GM12864 (cell line): ENCODE measurements around the gene CC2D2B.

Experiments
- DNase-seq: peaks from one replicate; pipeline ENCODE4 v3.0.0-alpha.2; 2011; ENCODE audit warnings: low read depth
- H3K4me3 ChIP-seq: 2 replicates; pipeline ENCODE4 v1.5.1; 2011; ENCODE audit warnings: mild to moderate bottlenecking, low read depth, low read length, control low read depth
- TF ChIP-seq, protein P1 (sequence below): IDR thresholded peaks from 2 replicates; pipeline ENCODE4 v1.5.1; 2011; ENCODE audit warnings: low read depth, mild to moderate bottlenecking, moderate library complexity, low read length, control low read depth, inconsistent platforms; ENCODE audit errors: missing control alignments

The CC2D2B gene

DNA sequence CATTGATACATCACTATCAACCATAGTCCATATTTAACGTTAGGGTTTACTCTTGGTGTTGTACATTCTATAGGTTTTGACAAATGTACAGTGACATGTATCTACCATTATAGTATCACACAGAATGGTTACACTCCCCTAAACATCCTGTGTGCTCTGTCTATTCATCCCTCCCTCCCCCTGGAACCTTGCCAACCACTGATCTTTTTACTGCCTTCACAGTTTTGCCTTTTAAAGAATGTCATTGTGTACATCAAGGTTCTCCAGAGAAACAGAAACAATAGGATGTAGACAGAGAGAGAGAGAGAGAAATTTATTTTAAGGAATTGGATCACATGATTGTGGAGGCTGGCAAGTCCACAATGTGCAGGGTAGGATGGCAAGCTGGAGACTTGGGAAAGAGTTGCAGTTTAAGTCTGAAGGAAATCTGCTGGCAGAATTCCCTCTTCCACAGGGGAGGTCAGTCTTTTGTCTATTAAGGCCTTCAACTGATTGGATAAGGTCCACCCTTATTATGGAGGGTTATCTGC is 90.5 kb downstream of the CC2D2B start:
- no peak for DNase-seq
- TF ChIP-seq, protein P1, sequence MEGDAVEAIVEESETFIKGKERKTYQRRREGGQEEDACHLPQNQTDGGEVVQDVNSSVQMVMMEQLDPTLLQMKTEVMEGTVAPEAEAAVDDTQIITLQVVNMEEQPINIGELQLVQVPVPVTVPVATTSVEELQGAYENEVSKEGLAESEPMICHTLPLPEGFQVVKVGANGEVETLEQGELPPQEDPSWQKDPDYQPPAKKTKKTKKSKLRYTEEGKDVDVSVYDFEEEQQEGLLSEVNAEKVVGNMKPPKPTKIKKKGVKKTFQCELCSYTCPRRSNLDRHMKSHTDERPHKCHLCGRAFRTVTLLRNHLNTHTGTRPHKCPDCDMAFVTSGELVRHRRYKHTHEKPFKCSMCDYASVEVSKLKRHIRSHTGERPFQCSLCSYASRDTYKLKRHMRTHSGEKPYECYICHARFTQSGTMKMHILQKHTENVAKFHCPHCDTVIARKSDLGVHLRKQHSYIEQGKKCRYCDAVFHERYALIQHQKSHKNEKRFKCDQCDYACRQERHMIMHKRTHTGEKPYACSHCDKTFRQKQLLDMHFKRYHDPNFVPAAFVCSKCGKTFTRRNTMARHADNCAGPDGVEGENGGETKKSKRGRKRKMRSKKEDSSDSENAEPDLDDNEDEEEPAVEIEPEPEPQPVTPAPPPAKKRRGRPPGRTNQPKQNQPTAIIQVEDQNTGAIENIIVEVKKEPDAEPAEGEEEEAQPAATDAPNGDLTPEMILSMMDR, result no peak

DNA sequence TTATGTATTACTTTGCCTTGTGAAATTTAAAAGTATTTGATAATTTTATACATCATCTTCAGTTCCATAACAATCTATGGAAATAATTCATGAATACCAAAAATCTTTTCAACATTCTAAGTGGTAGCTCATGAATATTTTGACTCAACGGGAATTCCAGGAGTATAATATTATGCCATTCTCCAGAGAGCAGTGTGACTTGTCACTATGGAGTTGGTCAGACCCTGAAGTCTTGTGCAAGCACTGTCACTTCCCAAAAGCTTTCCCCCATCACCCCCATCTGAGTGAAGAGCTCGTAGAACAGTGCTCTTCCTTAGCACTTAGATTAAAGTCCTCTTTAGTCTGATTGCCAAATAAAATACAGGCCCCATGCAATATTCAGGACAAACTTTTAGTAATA is 106.2 kb downstream of the CC2D2B start:
- TF ChIP-seq, protein P1, result no peak
- no peak for DNase-seq
- no peak overlapping the region for H3K4me3 ChIP-seq

More for the DNA sequence above, 90.5 kb downstream of the CC2D2B start:
- no peak overlapping the region for H3K4me3 ChIP-seq

DNA sequence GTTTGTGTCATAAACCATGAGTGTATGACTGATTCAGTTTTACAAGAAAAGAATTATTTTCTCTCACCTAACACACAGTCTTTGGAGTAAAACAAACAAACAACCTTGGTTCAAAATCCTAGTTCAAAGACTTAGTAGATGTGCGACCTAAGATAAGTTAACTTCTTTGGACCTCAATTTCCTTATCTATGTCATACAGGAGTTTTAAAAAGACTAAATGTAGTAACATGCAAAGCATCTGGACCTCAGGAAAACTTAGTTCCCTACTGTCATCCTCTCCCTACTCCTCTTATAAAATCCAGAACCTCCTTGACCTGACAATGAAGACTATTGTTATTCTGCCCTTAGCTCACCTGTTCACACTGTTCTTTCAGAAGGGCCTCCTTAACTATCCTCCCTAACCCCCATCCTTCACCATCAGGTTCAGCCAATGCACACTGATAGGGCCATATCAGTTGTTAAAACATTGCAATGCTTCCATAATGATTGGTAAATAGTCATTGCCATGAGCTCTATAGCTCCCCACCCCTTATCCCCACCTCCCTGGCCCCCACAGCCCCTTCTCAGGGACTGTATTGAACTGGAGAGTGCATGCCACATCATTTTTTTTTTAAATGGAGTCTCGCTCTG is 106.8 kb downstream of the CC2D2B start:
- no peak for DNase-seq
- TF ChIP-seq, protein P1, result no peak
- H3K4me3 ChIP-seq, result no peak overlapping the region

DNA sequence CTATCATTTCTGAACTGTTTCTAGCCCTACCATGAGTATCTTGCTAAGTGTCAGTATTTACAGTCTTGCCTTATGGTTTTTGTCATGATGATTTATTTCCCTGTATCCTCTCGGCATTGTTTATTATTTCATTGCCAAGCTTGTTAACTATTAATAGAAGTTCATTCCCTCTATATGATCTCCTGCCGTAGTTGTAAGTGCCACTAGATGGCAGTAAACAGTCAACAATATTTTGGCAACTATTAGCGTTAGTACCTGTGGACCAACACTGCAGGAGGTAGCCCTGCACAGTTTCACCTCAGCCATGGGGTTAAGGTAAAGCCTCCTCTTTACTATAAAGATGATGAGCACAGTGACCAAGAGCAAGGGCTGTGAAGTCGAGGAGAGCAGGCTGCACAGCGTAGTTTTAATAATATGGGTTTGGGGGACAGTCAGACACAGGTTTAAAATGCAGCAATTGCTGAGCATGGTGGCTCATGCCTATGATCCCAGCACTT is 109.5 kb downstream of the CC2D2B start:
- peak; percentile 38 for DNase-seq
- TF ChIP-seq, protein P1, result peak; percentile 58

DNA sequence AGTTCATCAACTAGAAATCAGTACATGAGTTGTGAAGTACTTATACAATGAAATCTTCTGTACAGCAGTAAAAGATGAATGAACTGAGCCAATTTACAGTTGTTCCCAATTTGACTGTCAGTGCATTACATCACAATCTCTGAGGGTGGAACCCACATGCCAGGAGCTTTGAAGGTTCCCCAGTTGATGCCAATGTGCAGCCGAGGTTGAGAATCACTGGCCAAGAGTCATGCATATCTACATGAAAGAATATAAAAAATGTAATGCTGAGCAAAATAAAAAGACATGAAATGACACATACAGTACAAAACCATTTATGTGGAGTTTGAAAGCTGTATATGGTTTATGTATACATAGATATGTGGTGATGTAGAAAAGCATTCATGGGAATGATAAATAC is 113.6 kb downstream of the CC2D2B start:
- no peak overlapping the region for H3K4me3 ChIP-seq
- DNase-seq, result no peak
- TF ChIP-seq, protein P1, result no peak

More for the DNA sequence above, 109.5 kb downstream of the CC2D2B start:
- no peak overlapping the region for H3K4me3 ChIP-seq

DNA sequence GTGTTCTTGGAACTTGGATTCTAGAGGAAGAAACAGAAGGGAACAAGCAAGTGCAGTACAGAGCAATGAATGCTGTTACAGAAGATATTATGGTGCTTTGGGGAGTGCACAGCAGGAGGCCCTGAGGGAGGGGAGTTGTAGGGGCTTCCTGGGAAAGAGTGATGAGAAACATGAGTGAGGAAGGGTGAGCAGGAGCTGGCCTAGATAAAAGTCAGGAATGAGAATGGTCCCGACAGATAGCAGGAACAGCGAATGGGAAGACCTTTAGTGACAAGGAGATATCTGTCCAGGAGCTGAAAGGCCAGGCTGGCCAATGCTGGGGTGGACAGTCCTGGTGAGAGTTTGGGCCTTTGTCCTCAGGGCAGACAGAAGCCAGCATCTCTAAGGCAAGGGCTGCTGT is 115.0 kb downstream of the CC2D2B start:
- DNase-seq, result no peak
- TF ChIP-seq, protein P1, result no peak
- H3K4me3 ChIP-seq, result no peak overlapping the region

DNA sequence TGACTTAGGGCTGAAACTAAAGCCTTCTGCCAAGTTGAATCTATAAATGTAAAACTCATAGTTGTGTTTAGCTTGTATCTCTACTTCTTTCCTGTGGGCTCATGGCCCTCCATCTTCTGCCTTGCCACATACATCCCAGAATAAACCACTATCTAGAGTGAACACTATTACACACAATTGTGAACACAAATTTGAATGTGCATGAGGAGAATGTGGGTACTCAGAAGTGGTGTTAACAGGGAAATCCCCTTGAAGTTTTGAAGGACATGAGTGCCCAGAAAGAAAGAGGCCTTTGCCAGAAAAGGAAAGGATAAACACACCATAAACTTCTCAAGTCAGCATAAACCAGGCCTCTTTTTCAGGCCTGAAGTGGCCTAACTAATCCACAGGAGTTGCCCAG is 115.4 kb downstream of the CC2D2B start:
- no peak overlapping the region for H3K4me3 ChIP-seq
- no peak for DNase-seq
- TF ChIP-seq, protein P1, result no peak
